NCI-H460 (cell line): Measurements from ENCODE around the gene ATP1B2. TPM values are rescaled to one million over a fixed set of nuclear protein-coding genes. Genes with fewer than 3 reads are reported as not detected.
"Not testable (repeated sequence)": the region's sequence is repeated elsewhere in the genome, so short reads cannot be mapped to it uniquely, and the experiment has no call there.

Experiments used
- DNase-seq: peaks from one replicate; pipeline ENCODE4 v3.0.0-alpha.2; 2016; ENCODE audit warnings: low read depth; ENCODE audit errors: extremely low read depth
- polyA plus RNA-seq: library from polyadenylated mRNA; depleted of rRNA; stranded (reverse); fragments of >200 nt; gene quantifications from 2 replicates; pipeline ENCODE4 v1.2.3, GENCODE V29; 2014; cell fraction: nucleus; rRNA removed
- total RNA-seq: library from RNA; depleted of rRNA; stranded (reverse); fragments of >200 nt; shearing (Covaris generic); gene quantifications from 2 replicates; pipeline ENCODE4 v1.2.3, GENCODE V29; 2014; rRNA removed

The ATP1B2 gene
- total RNA-seq, result not detected in 2 replicates
- not detected in 2 replicates for polyA plus RNA-seq

GRCh38 chr17:7650509-7651096 is at the start of gene ATP1B2:
ATP1B2 (plus strand) TSS chr17:7650926; CDS start chr17:7651519, 593 bp downstream.
- DNase-seq, result peak; percentile 46

DNA sequence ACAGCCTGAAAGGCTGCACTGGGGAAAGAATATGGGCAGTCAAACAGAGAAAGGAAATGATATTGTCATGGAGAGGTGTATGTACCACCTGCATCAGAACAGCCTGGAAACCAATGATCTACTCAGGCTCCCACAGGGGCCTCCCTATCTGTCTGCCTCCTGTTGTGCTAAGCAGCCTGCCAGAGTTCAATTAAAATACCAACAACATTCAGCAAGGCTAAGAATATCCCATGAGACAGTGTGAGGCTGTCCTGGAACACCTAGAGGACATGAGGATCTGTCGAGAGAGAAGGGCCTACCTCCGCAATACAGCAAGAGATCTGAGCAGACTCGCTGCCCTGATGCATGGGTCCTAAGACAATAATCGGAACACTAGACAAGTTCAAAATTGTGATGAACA is 44.4 kb upstream of the ATP1B2 start:
- DNase-seq, result no peak

GRCh38 chr17:7610641-7611040 is 40.1 kb upstream of the ATP1B2 start:
- no peak for DNase-seq

DNA sequence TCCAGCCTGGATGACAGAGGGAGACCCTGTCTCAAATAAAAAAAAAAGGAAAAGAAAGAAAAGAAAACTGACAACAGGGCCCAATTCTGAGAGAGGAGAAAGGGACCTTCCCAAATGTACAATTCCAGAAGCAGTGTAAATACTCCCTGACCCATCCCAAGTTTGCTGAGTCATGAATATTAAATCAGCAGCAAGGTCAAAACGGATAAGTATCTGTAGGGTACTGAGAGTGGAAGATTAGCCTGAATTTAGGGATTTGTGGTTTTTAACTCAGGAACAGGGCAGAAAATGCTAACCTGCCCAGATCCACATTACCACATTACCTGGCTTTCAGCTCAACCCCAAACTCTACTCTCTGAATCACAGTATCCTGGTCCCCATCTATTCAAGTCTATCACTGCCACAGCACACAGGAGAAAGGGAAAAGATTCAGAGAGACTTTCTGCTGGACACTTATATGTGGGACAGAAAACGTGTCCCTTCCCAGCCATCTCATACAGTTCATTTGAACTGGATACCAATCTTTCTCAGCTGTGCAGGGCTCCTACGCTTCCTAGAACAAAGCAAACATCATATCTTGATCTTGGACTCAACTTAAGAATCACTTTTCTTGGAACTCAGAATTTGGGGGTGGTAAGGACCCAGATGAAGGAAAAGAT is 39.0 kb upstream of the ATP1B2 start:
- no peak for DNase-seq

DNA sequence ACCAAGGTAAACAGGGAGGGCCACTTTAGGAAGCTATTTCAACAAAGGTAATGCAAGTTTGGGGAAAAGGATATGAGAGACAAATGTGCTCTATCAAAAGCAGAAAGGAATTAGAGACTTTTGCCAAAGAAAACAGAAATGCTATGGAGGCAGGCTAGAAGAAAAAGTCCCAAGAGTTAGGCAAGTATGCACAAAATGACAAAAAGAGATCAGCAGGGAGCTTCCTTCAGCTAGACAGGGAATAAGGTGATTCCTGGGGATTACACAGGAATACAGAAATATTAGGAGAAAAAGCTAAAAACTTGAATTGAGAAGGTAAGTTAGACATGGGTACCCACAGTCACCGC is 38.5 kb upstream of the ATP1B2 start:
- DNase-seq, result no peak

DNA sequence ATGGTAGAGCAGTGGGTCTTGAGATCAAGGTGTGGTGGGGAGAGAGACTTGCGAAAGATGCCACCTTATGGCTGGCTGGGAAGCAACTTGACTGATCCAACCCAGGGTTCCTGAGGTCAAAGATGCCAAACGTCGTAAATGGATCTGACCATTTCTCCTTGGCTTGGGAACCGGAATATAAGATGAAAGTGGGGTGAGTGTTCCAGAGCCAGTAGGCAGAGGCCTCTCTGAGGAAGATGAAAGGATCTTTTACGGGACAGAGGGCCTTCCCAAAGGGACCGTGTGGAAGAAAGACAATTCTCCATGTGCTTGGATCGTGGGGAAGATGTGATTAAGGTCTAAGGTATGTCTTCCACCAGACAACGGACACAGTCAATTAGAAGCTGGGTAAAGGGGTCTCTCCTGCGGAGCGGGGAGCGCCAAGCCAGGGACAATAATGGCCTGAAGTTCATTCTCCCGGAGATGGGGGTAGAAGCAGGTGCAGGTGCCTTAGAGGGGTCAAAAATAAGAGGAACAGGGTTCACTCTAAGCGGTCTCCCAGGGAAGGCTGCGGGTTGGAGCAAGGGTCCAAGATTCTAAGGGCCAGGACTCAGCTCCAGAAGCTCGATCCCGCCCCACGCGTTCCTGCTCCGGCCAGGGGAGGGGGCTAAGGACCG is 36.8 kb upstream of the ATP1B2 start:
- no peak for DNase-seq

GRCh38 chr17:7614425-7615264 is 36.1 kb upstream of the ATP1B2 start, which contains the start of gene FXR2:
FXR2 (minus strand) TSS chr17:7614897; CDS start chr17:7614532, 365 bp downstream.
- DNase-seq, result peak; percentile 100

- DNase-seq, result no peak
Measured at GRCh38 chr17:7615265-7615747, 35.4 kb upstream of the ATP1B2 start.

DNA sequence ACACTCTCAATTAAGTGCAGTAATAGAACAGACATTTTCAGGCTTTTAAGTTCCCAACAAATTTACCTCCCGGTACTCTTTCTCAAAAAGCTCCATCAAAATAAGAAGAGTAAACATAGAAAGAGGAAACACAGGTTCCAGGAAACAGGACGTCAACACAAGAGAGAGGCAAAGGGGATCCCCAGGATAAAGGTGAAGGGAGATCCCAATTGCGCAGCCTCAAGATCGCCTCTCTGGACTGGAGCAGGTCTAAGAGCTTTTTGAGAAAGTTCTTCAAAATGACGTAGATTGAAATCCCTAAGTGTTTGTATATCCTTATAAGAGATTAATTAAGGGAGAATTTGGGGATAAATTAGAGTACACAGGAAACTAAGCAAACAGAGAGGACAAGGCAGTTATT is 32.1 kb upstream of the ATP1B2 start:
- DNase-seq, result no peak

GRCh38 chr17:7620835-7621234 is 29.9 kb upstream of the ATP1B2 start:
- no peak for DNase-seq

GRCh38 chr17:7623661-7624060 is 27.1 kb upstream of the ATP1B2 start:
- no peak for DNase-seq

DNA sequence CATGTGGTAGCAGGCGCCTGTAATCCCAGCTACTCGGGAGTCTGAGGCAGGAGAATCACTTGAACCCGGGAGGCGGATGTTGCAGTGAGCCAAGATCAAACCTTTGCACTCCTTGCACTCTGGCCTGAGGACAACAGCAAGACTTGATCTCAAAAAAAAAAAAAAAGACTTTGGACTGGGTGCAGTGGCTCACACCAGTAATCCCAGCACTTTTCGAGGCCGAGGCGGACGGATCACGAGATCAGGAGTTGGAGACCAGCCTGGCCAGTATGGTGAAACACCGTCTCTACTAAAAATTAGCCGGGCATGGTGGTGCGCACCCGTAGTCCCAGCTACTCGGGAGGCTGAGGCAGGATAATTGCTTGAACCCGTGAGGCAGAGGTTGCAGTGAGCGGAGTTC is 25.0 kb upstream of the ATP1B2 start:
- not testable (repeated sequence) for DNase-seq

- DNase-seq, result no peak
Measured at GRCh38 chr17:7626307-7626706, 24.4 kb upstream of the ATP1B2 start.

DNA sequence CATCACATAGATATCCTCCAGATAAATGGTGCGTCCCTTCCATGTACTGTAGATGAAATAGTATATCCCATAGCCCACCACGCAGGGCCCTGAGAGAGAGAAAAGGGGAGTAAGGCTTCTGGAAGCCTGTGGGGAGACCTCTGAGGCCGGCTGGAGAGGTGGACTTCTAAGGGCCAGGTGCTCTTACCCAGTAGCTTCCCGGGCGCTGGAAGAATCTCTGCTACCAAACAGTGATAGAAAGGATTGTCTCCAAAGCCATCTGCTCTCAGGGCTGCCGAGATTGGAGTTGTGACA is 23.8 kb upstream of the ATP1B2 start:
- DNase-seq, result no peak

GRCh38 chr17:7627250-7628121 is 23.2 kb upstream of the ATP1B2 start, which contains the start of gene SAT2:
SAT2 (minus strand) TSS chr17:7627821; CDS start chr17:7627635, 186 bp downstream.
- peak; percentile 93 for DNase-seq

DNA sequence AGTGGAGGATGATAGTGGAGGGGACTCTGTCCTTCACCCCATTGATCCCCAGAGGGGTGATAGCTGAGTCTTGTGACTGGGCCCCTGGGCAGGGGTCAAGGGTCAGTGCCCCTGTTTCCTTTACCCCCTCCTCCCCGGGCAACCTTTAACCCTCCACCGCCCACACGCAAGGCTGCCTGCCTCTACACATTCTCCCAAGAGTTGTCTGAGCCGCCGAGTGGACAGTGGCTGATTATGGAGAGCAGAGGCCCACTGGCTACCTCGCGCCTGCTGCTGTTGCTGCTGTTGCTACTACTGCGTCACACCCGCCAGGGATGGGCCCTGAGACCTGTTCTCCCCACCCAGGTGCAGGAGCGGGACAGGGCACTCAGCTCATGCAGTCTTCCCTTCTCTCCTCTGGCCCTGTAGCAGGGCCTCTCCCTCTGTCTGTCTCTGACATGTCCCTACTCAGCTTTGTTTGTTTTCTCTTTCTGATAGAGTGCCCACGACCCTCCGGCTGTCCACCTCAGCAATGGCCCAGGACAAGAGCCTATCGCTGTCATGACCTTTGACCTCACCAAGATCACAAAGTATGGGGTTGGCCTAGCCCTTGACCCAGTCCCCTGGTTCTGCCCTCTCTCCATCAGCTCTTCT is 20.7 kb upstream of the ATP1B2 start, which contains the start of gene SHBG:
SHBG (plus strand) TSS at position 197 of the 633 bp plus-strand sequence; CDS start at position 235, 38 bp downstream.
- DNase-seq, result no peak

DNA sequence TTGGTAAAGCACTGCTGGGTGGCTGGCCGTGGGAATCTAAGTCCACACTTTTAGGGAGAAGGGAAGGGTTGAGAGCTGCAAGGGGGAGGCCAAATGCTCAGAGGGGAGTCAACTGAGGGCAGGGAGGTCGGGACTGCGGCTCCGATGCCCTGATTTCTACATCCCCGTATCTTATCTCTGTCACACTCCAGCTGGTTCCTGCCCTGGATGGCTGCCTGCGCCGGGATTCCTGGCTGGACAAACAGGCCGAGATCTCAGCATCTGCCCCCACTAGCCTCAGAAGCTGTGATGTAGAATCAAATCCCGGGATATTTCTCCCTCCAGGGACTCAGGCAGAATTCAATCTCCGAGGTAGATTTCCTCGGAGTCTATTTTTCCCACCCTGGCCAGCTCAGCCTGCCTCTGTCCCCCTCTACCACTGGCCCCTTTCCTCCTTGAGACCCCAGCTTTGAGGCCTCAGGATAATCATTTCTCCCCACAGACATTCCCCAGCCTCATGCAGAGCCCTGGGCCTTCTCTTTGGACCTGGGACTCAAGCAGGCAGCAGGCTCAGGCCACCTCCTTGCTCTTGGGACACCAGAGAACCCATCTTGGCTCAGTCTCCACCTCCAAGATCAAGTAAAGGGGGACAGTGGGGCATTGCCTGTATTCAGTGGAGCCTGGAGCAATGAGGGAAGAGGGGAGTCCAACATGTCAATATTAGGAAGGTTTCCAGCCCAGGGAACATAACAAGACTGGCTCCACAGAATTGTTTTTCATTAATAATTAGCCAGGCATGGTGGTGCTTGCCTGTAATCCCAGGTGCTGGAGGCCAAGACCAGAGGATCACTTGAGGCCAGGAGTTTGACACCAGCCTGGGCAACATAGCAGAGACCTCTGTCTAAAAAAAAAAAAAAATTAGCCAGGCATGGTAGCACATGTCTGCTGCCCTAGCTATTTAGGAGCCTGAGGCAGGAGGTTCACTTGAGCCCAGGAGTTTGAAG is 19.0 kb upstream of the ATP1B2 start:
- DNase-seq, result no peak

DNA sequence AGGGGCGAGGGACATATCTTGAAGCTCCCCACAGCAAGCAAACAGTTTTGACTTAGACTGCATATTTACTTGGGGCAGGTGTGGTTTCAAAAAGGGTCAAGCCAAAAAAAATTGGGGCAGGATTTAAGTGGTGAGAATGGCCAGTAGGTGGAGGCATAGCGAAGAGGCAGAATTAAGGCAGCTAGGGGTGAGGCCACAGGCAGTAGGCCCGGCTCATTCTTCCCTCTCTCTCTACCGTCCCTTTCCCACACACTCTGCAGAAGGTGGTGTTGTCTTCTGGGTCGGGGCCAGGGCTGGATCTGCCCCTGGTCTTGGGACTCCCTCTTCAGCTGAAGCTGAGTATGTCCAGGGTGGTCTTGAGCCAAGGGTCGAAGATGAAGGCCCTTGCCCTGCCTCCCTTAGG is 18.2 kb upstream of the ATP1B2 start:
- peak; percentile 44 for DNase-seq
